GM23338 (cell line): Measurements from ENCODE around the gene PIWIL4.

Experiments
- CTCF ChIP-seq, 2 experiments: fragments of 200-600 bp in 1 of 2; sonication (generic) in 1 of 2; conservative IDR thresholded peaks; 2 replicates each; pipeline versions ENCODE4 v1.5.1 to v1.6.1; 2016 to 2017; ENCODE audit warnings: antibody characterized with exemption in 2 of 2, low read depth in 2 of 2, mild to moderate bottlenecking in 2 of 2, moderate library complexity in 1 of 2
- ETS1 ChIP-seq: IDR thresholded peaks from 2 replicates; pipeline ENCODE4 v1.6.1; 2016; ENCODE audit warnings: antibody characterized with exemption
- EZH2 ChIP-seq: fragments of 200-600 bp; sonication (generic); IDR thresholded peaks from one replicate; pipeline ENCODE4 v1.8.0; 2017; ENCODE audit warnings: antibody characterized with exemption, mild to moderate bottlenecking, low read depth; ENCODE audit not compliant: unreplicated experiment
- EZH2phosphoT487 ChIP-seq: fragments of 200-600 bp; sonication (generic); IDR thresholded peaks from one replicate; pipeline ENCODE4 v1.8.1; 2018; ENCODE audit warnings: antibody characterized with exemption; ENCODE audit not compliant: unreplicated experiment
- JUNB ChIP-seq: IDR thresholded peaks from one replicate; pipeline ENCODE4 v1.6.1; 2016; ENCODE audit warnings: antibody characterized with exemption; ENCODE audit not compliant: unreplicated experiment
- POLR2AphosphoS5 ChIP-seq: IDR thresholded peaks from 2 replicates; pipeline ENCODE4 v1.6.1; 2016; ENCODE audit warnings: antibody characterized with exemption, low read depth
- REST ChIP-seq: IDR thresholded peaks from one replicate; pipeline ENCODE4 v1.6.1; 2018; ENCODE audit warnings: antibody characterized with exemption; ENCODE audit not compliant: unreplicated experiment
- STAT1 ChIP-seq: IDR thresholded peaks from one replicate; pipeline ENCODE4 v1.6.1; 2016; ENCODE audit warnings: antibody characterized with exemption; ENCODE audit not compliant: unreplicated experiment
- ZNF114 ChIP-seq: fragments of 250-450 bp; sonication (Bioruptor Pico); IDR thresholded peaks from 2 replicates; pipeline ENCODE4 v1.5.0; 2020; ENCODE audit warnings: mild to moderate bottlenecking, moderate library complexity
- ZNF331 ChIP-seq: fragments of 250-450 bp; sonication (Bioruptor Pico); IDR thresholded peaks from 2 replicates; pipeline ENCODE4 v1.5.0; 2020; ENCODE audit warnings: low read depth, mild to moderate bottlenecking, moderate library complexity

DNA sequence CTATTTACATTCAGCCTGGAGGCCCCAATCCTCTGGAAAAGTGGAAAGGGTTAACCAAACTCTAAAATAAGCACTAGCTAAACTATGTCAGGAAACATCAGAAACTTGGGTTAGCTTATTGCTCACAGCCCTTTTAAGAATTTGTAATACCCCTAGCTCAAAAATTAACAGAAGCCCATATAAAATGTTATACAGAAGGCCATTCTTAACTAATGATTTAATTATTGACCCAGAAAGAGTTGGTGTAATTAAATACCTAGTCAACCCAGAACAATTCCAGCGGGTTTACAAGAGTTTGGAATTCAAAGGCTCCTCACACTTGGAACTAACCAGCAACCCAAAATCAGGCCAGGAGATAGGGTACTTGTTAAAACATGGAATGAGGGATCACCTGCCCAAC, 88.8 kb downstream of the PIWIL4 start:
- TF ChIP-seq CTCF (conservative IDR thresholded peaks at IDR 0.05; ENCODE audit: low read depth in 2 of 2) (no peak), REST (no peak), ZNF331 (CRISPR knock-in tag) (no peak), ETS1 (no peak), STAT1 (no peak), ZNF114 (CRISPR knock-in tag) (no peak), POLR2AphosphoS5 (no peak), JUNB (no peak), EZH2 (no peak), EZH2phosphoT487 (no peak)
